ENCODE measurements around the gene EXOC6B. TPM values are rescaled to one million over a fixed set of nuclear protein-coding genes. Genes with fewer than 3 reads are reported as not detected.

EXOC6B gene
- polyA plus RNA-seq, 2 of the 4 experiments (the other 2 are of a cell fraction): 15.5 to 24.7 TPM

GRCh38 chr2:72603481-72603880 is 222.4 kb downstream of the EXOC6B start:
- 56% methylated on average over 2 of the region's 2 CpGs for WGBS (ENCODE audit: missing lambda C conversion rate)
- Histone ChIP-seq H3K27ac (peak overlapping the region; percentile 49 to 65), H3K4me3 (no peak overlapping the region), H3K4me2 (peak overlapping the region; percentile 0; the same call in 2 of the 3 replicates), H3K9me3 (peaks cover 4% of the 10 kb centered on the region; the same call in 1 of the 3 replicates), H3K4me1 (peaks cover 16% of the 10 kb centered on the region)
- TF ChIP-seq ELK1 (IDR thresholded peaks at IDR 0.05; ENCODE audit: low read depth, low read length): no peak
- no peak for TF ChIP-seq POLR2A (IDR thresholded peaks at IDR 0.05; ENCODE audit: low read length)
- no peak for TF ChIP-seq REST (IDR thresholded peaks at IDR 0.05)
- TF ChIP-seq NFE2L2 (conservative IDR thresholded peaks at IDR 0.05; ENCODE audit: low read length): peak; percentile 48; the same call in 1 of the 2 replicates
- no peak for TF ChIP-seq HOXA7 (CRISPR knock-in tag; IDR thresholded peaks at IDR 0.05)
- TF ChIP-seq HOXB13 (CRISPR knock-in tag; IDR thresholded peaks at IDR 0.05; ENCODE audit: low read depth): no peak
- no peak for TF ChIP-seq RFX5 (IDR thresholded peaks at IDR 0.05)
- TF ChIP-seq USF2 (IDR thresholded peaks at IDR 0.05): no peak
- TF ChIP-seq BCL3 (IDR thresholded peaks at IDR 0.05): no peak
- no peak for TF ChIP-seq NR3C1 (IDR thresholded peaks at IDR 0.05)
- peak; percentile 81 for TF ChIP-seq MAFK (IDR thresholded peaks at IDR 0.05; ENCODE audit: partially characterized antibody)
- ChIA-PET POLR2A (interaction anchor here (0.5 kb wide), 1 partner anchor 10 kb away, joined by 3 read pairs; no protein-coding TSS in a partner anchor), CTCF (interaction anchor here (0.9 to 1.5 kb wide), 4 partner anchors 8 to 142 kb away, joined by 3 to 4 read pairs (median 3); no protein-coding TSS in a partner anchor)
- DNase-seq (ENCODE audit: low read depth in 1 of 2, low spot score in 1 of 2): peak in 1 of 2 experiments; percentile 57
- no peak for FAIRE-seq
- ATAC-seq: peak; percentile 47 to 71; a peak in 5 of 6 replicates

GRCh38 chr2:72602711-72603110 is 223.1 kb downstream of the EXOC6B start:
- Histone ChIP-seq H3K9me3 (0 out of 3 replicates have a peak, but pooled peaks cover 4% of the 10 kb centered on the region), H3K27ac (peak overlapping the region in 1 of 2 experiments; percentile 65; a peak in 2 of 6 replicates), H3K4me2 (no peak overlapping the region), H3K4me3 (no peak overlapping the region), H3K4me1 (peaks cover 16% of the 10 kb centered on the region)
- TF ChIP-seq HOXB5 (CRISPR knock-in tag; IDR thresholded peaks at IDR 0.05): no peak
- no peak for TF ChIP-seq FOSL2 (IDR thresholded peaks at IDR 0.05)
- TF ChIP-seq FOSL2 (CRISPR knock-in tag; IDR thresholded peaks at IDR 0.05): no peak
- no peak for TF ChIP-seq NFE2L2 (conservative IDR thresholded peaks at IDR 0.05; ENCODE audit: low read length)
- no peak for TF ChIP-seq USF2 (IDR thresholded peaks at IDR 0.05)
- TF ChIP-seq RNF2 (IDR thresholded peaks at IDR 0.05; ENCODE audit: borderline replicate concordance, low read depth): no peak
- no peak for TF ChIP-seq TFCP2L1 (CRISPR knock-in tag; IDR thresholded peaks at IDR 0.05)
- TF ChIP-seq SREBF2 (IDR thresholded peaks at IDR 0.05): no peak
- TF ChIP-seq ZSCAN20 (CRISPR knock-in tag; IDR thresholded peaks at IDR 0.05): no peak
- ATAC-seq (no peak), DNase-seq (ENCODE audit: low read depth in 1 of 2, low spot score in 1 of 2) (no peak), FAIRE-seq (peak; percentile 23)
- WGBS (ENCODE audit: missing lambda C conversion rate): 88% methylated on average over 3 of the region's 3 CpGs
- ChIA-PET CTCF (interaction anchor here (0.6 to 1.5 kb wide), 3 partner anchors 8 to 272 kb away, joined by 3 to 5 read pairs (median 4); no protein-coding TSS in a partner anchor), POLR2A (no interaction called here)
